GM23248 (cell line): ENCODE data around the gene GPR68.

Experiments
- EZH2 ChIP-seq: fragments of 200-600 bp; sonication (generic); IDR thresholded peaks from 2 replicates; pipeline ENCODE4 v1.6.1; 2018; ENCODE audit warnings: antibody characterized with exemption, mild to moderate bottlenecking; ENCODE audit not compliant: insufficient read depth, poor library complexity, severe bottlenecking
- EZH2phosphoT487 ChIP-seq: fragments of 200-600 bp; sonication (generic); IDR thresholded peaks from 2 replicates; pipeline ENCODE4 v1.6.1; 2018; ENCODE audit warnings: antibody characterized with exemption, moderate library complexity, mild to moderate bottlenecking, low read depth; ENCODE audit not compliant: insufficient read depth

DNA sequence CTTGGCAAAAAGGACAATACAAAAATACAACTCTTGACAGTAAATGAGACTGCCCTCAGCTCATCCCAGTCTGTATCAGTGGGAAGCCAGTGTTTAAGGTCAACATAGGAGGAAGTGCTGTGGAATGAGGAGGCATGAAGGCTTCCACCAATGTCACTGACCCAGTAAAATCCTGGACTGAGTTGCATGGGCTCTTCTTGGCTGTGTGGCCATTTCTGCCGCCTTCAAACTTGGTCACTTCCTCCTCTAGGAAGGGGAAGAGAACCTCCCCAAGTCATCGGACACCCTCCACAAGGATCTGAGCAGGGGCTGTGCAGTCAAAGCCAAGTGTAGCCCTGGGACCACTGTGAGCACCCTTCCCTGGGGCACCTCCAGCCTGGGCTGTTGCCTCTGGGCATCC, 11.9 kb downstream of the GPR68 start:
- TF ChIP-seq EZH2phosphoT487 (no peak), EZH2 (no peak)
